Progenitor cell of endocrine pancreas (in vitro differentiated cells): ENCODE results near the gene RYR3. TPM values are rescaled to one million over a fixed set of nuclear protein-coding genes. Genes with fewer than 3 reads are reported as not detected.

Experiments
- DNase-seq: peaks from one replicate; pipeline ENCODE4 v3.0.0; 2021; ENCODE audit warnings: low spot score; ENCODE audit not compliant: unreplicated experiment
- H3K27ac Mint-ChIP-seq: 2 replicates; pipeline ENCODE4 v1.8.0; 2021; ENCODE audit warnings: mild to moderate bottlenecking, moderate library complexity, mixed read lengths
- H3K27me3 Mint-ChIP-seq: 2 replicates; pipeline ENCODE4 v1.8.0; 2021; ENCODE audit warnings: mixed read lengths
- H3K36me3 Mint-ChIP-seq: 2 replicates; pipeline ENCODE4 v1.8.0; 2022; ENCODE audit warnings: mixed read lengths; ENCODE audit not compliant: insufficient read depth
- H3K4me1 Mint-ChIP-seq: 2 replicates; pipeline ENCODE4 v1.8.0; 2021; ENCODE audit warnings: low read depth, mixed read lengths
- H3K4me3 Mint-ChIP-seq: 2 replicates; pipeline ENCODE4 v1.8.0; 2021; ENCODE audit warnings: low read depth, mild to moderate bottlenecking, moderate library complexity, mixed read lengths
- H3K9me3 Mint-ChIP-seq: 2 replicates; pipeline ENCODE4 v1.8.0; 2021; ENCODE audit warnings: low read depth, mixed read lengths
- CTCF ChIP-seq: fragments of 200-600 bp; sonication (generic); IDR thresholded peaks from one replicate; pipeline ENCODE4 v1.5.0; 2021; ENCODE audit warnings: antibody characterized with exemption, mild to moderate bottlenecking; ENCODE audit not compliant: unreplicated experiment
- total RNA-seq: library from RNA; stranded (reverse); gene quantifications from 2 replicates; pipeline ENCODE4 v1.2.1, GENCODE V29; 2021

Gene RYR3
- total RNA-seq, 1 donor from 2014 or later = 0.07 TPM

DNA sequence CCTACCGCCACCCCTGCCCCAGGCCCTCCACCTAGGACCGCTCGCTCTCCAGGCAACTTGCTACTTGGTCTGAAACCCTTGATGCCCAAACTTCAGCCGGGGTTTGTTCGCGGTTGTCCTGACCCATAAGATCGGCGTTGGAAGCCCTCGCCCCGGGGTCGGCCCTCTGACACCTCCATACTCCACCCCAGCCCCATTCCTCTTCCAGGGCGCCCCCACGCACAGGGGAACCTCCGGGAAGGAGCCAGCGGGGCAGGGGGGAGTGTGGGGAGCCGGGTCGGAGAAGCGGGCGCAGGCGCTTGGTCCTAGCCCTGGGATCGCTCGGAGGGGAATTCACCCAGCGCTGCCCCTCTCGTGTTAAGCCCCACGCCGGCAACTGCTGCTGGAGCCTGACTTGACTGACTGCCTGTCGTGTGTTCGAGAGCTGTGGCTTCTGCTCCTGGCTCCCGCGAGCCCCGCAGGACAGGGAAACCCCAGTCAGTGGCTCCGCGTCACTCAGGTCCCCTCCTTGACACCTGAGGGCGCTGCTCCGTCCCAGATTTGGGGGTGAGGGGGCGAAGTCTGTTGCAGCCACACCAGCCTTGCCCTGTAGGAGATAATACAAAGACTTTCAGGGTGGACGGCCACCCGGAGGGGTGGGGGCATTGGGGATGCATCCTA, 675 bp downstream of the RYR3 start:
- Mint-ChIP-seq H3K4me1 (peaks cover 2% of the 10 kb centered on the region), H3K36me3 (no peaks in the 10 kb centered on the region), H3K27me3 (peaks cover 69% of the 10 kb centered on the region), H3K4me3 (peak overlapping the region; percentile 40), H3K27ac (no peak overlapping the region), H3K9me3 (no peaks in the 10 kb centered on the region)
- TF ChIP-seq CTCF = peak; percentile 23
- peak; percentile 13 for DNase-seq

DNA sequence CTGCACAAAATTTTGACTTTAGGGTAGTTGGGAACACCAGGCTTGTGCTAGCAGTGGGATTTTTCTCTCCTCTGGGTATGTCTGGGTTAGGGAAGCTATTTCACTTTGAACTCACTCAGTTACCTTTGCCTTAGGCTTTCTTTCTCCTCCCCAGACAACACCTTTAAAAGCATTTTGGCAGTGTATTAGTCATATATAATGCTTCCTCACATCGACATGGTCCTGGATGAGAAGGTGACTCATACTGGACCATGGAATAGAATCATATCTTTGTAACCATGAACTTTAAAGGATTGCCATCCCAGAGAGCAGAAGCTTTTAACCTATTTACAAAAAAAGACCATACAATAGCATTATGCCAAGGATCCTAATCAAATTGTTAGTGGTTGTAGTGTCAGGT, 2.7 kb downstream of the RYR3 start:
- TF ChIP-seq CTCF = no peak
- no peak overlapping the region for H3K27ac Mint-ChIP-seq
- no peaks in the 10 kb centered on the region for H3K36me3 Mint-ChIP-seq
- H3K27me3 Mint-ChIP-seq = peaks cover 76% of the 10 kb centered on the region
- peaks cover 2% of the 10 kb centered on the region for H3K4me1 Mint-ChIP-seq
- DNase-seq = no peak
- H3K9me3 Mint-ChIP-seq = no peaks in the 10 kb centered on the region
- H3K4me3 Mint-ChIP-seq = no peak overlapping the region

DNA sequence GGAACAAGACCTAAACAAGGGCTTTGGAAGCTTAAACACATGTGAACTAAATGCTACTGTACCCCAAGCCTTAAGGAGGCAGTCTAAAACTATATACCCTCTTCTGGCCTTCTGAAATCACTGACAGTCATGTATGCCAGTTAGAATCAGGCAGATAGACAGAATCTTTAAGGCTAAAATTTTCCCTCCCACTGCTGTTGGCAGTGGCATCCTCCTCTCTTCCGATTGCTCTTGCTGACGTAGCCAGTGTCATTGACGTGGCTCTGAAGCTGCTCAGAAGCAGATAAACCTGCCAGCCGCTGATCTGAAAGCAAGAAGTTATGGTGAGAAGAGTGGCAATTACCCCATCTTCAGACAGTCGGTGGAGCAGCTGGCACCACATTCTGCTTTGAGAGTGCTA, 3.3 kb downstream of the RYR3 start:
- no peak for DNase-seq
- TF ChIP-seq CTCF = no peak
- no peaks in the 10 kb centered on the region for H3K9me3 Mint-ChIP-seq
- no peak overlapping the region for H3K27ac Mint-ChIP-seq
- no peaks in the 10 kb centered on the region for H3K36me3 Mint-ChIP-seq
- peaks cover 2% of the 10 kb centered on the region for H3K4me1 Mint-ChIP-seq
- no peak overlapping the region for H3K4me3 Mint-ChIP-seq
- peaks cover 77% of the 10 kb centered on the region for H3K27me3 Mint-ChIP-seq

- no peak for DNase-seq
- H3K36me3 Mint-ChIP-seq = no peaks in the 10 kb centered on the region
- H3K9me3 Mint-ChIP-seq = no peaks in the 10 kb centered on the region
Observed at GRCh38 chr15:33315044-33315443, 4.3 kb downstream of the RYR3 start.

GRCh38 chr15:33317896-33318295, 7.1 kb downstream of the RYR3 start:
- H3K4me1 Mint-ChIP-seq = no peaks in the 10 kb centered on the region
- H3K36me3 Mint-ChIP-seq = no peaks in the 10 kb centered on the region
- DNase-seq = no peak
- peaks cover 46% of the 10 kb centered on the region for H3K27me3 Mint-ChIP-seq
- no peak for TF ChIP-seq CTCF
- H3K4me3 Mint-ChIP-seq = no peak overlapping the region
- no peaks in the 10 kb centered on the region for H3K9me3 Mint-ChIP-seq
- no peak overlapping the region for H3K27ac Mint-ChIP-seq

More at GRCh38 chr15:33315044-33315443, 4.3 kb downstream of the RYR3 start:
- no peak overlapping the region for H3K4me3 Mint-ChIP-seq
- no peak for TF ChIP-seq CTCF
- no peak overlapping the region for H3K27ac Mint-ChIP-seq
- peaks cover 68% of the 10 kb centered on the region for H3K27me3 Mint-ChIP-seq
- peaks cover 2% of the 10 kb centered on the region for H3K4me1 Mint-ChIP-seq
